H1 (cell line): ENCODE results near the gene MPHOSPH8. TPM values are rescaled to one million over a fixed set of nuclear protein-coding genes. Genes with fewer than 3 reads are reported as not detected.
A peak's percentile ranks its signal among the peaks of the same experiment; 100 is the strongest.

Experiments
- CTCF ChIA-PET: fragments of 300-600 bp; sonication (Branson Sonifier 250); formaldehyde crosslinking; loops from one replicate; lab custom pipeline; 2021; ENCODE audit not compliant: partially characterized antibody; lab: Charles Lee
- POLR2A ChIA-PET: fragments of 300-600 bp; sonication (Branson Sonifier 250); formaldehyde crosslinking; loops from one replicate; lab custom pipeline; 2021; ENCODE audit warnings: inconsistent platforms; ENCODE audit not compliant: partially characterized antibody; lab: Charles Lee
- DNase-seq, 2 experiments: peaks; one replicate each; pipeline versions ENCODE4 v3.0.0 to v3.0.0-alpha.2; 2010 to 2022; ENCODE audit warnings: low spot score in 2 of 2, low read depth in 1 of 2, mixed read lengths in 1 of 2
- FAIRE-seq: peaks from 2 replicates; lab custom pipeline; 2011; peaks lifted over from hg19 to GRCh38; lab: Jason Lieb, UNC
- H2AFZ ChIP-seq: 2 replicates; pipeline ENCODE4 v1.8.1; 2012; ENCODE audit warnings: low read length, inconsistent platforms
- H2AK5ac ChIP-seq: 2 replicates; pipeline ENCODE4 v1.6.1; 2013; ENCODE audit warnings: low read depth, low read length
- H2BK120ac ChIP-seq: replicated peaks from 2 replicates; pipeline ENCODE3; 2013; ENCODE audit warnings: low read depth, low read length, inconsistent platforms
- H2BK12ac ChIP-seq: 2 replicates; pipeline ENCODE4 v1.6.1; 2013; ENCODE audit warnings: low read depth, low read length
- H2BK15ac ChIP-seq: 2 replicates; pipeline ENCODE4 v1.6.1; 2013; ENCODE audit warnings: low read length
- H2BK20ac ChIP-seq: 2 replicates; pipeline ENCODE4 v1.6.1; 2013; ENCODE audit warnings: low read length
- H2BK5ac ChIP-seq: 2 replicates; pipeline ENCODE4 v1.6.1; 2013; ENCODE audit warnings: low read depth, low read length
- H3K14ac ChIP-seq: 2 replicates; pipeline ENCODE4 v1.6.1; 2013; ENCODE audit warnings: inconsistent platforms; ENCODE audit not compliant: insufficient read length
- H3K18ac ChIP-seq: 2 replicates; pipeline ENCODE4 v1.6.1; 2013; ENCODE audit warnings: low read length; ENCODE audit errors: extremely low read depth
- H3K23ac ChIP-seq: 2 replicates; pipeline ENCODE4 v1.6.1; 2013; ENCODE audit warnings: inconsistent platforms; ENCODE audit not compliant: insufficient read length
- H3K23me2 ChIP-seq: 2 replicates; pipeline ENCODE4 v1.6.1; 2013; ENCODE audit warnings: low read depth, low read length
- H3K27ac ChIP-seq: 2 replicates; pipeline ENCODE4 v1.6.1; 2011; ENCODE audit warnings: low read depth, low read length, inconsistent platforms
- H3K27me3 ChIP-seq, 4 experiments: replicated peaks in 1 of 4; 1 replicate in 1 of 4; 2 replicates in 3 of 4; pipeline versions ENCODE4 v1.6.1 to v1.8.1; 2011 to 2013; ENCODE audit warnings: low read length in 3 of 4, mild to moderate bottlenecking in 3 of 4, inconsistent platforms in 2 of 4, mixed read lengths in 2 of 4, moderate library complexity in 1 of 4; ENCODE audit not compliant: control insufficient read depth in 3 of 4, insufficient read depth in 3 of 4; ENCODE audit errors: extremely low read depth in 1 of 4
- H3K36me3 ChIP-seq, 4 experiments: 2 replicates each; pipeline versions ENCODE4 v1.6.1 to v1.8.1; 2011 to 2013; ENCODE audit warnings: mild to moderate bottlenecking in 4 of 4, low read length in 3 of 4, moderate library complexity in 2 of 4, control low read depth in 1 of 4, inconsistent platforms in 1 of 4; ENCODE audit not compliant: insufficient read depth in 4 of 4, control insufficient read depth in 2 of 4
- H3K4ac ChIP-seq: replicated peaks from 2 replicates; pipeline ENCODE3; 2013; ENCODE audit warnings: low read length, low read depth, mixed read lengths, inconsistent platforms; ENCODE audit not compliant: insufficient read length
- H3K4me1 ChIP-seq, 4 experiments: replicated peaks in 1 of 4; 1 replicate in 1 of 4; 2 replicates in 3 of 4; pipeline versions ENCODE4 v1.6.1 to v1.8.1; 2011 to 2013; ENCODE audit warnings: low read length in 3 of 4, inconsistent platforms in 2 of 4, mixed read lengths in 1 of 4; ENCODE audit not compliant: insufficient read depth in 4 of 4, control insufficient read depth in 3 of 4
- H3K4me2 ChIP-seq, 2 experiments: 2 replicates each; pipeline versions ENCODE4 v1.6.1 to v1.8.1; 2011 to 2013; ENCODE audit warnings: low read depth in 2 of 2, low read length in 2 of 2, control low read depth in 1 of 2, inconsistent platforms in 1 of 2, mild to moderate bottlenecking in 1 of 2; ENCODE audit not compliant: insufficient read depth in 1 of 2
- H3K4me3 ChIP-seq, 4 experiments: fragments of 200-600, 300-600 bp in 1 of 4; sonication (generic), shearing (Covaris generic), sonication (Bioruptor Twin) in 1 of 4; 2 replicates each; pipeline versions ENCODE4 v1.5.1 to v1.8.1; 2011 to 2016; ENCODE audit warnings: low read length in 4 of 4, low read depth in 3 of 4, control low read depth in 2 of 4, inconsistent platforms in 2 of 4, mild to moderate bottlenecking in 2 of 4, mixed read lengths in 1 of 4, moderate library complexity in 1 of 4; ENCODE audit not compliant: insufficient read depth in 2 of 4; ENCODE audit errors: extremely low read depth in 1 of 4
- H3K56ac ChIP-seq: replicated peaks from 2 replicates; pipeline ENCODE3; 2013; ENCODE audit warnings: low read depth, mild to moderate bottlenecking, mixed read lengths, low read length, inconsistent platforms; ENCODE audit not compliant: insufficient read length
- H3K79me1 ChIP-seq: 2 replicates; pipeline ENCODE4 v1.6.1; 2013; ENCODE audit warnings: low read depth, low read length, control low read depth
- H3K79me2 ChIP-seq, 2 experiments: 2 replicates each; pipeline versions ENCODE4 v1.6.1 to v1.8.1; 2012 to 2013; ENCODE audit warnings: low read length in 2 of 2, mild to moderate bottlenecking in 2 of 2, inconsistent platforms in 1 of 2; ENCODE audit not compliant: insufficient read depth in 2 of 2, control insufficient read depth in 1 of 2
- H3K9ac ChIP-seq, 4 experiments: replicated peaks in 1 of 4; 1 replicate in 1 of 4; 2 replicates in 3 of 4; pipeline versions ENCODE4 v1.6.1 to v1.8.1; 2011 to 2013; ENCODE audit warnings: low read depth in 3 of 4, low read length in 3 of 4, control low read depth in 2 of 4, mild to moderate bottlenecking in 2 of 4, moderate library complexity in 2 of 4, inconsistent platforms in 1 of 4; ENCODE audit errors: extremely low read depth in 1 of 4
- H3K9me3 ChIP-seq, 2 experiments: 2 replicates each; pipeline versions ENCODE4 v1.6.1 to v1.8.1; 2012 to 2013; ENCODE audit warnings: mild to moderate bottlenecking in 2 of 2, moderate library complexity in 2 of 2, control low read depth in 1 of 2, inconsistent platforms in 1 of 2, low read depth in 1 of 2, low read length in 1 of 2, mixed read lengths in 1 of 2; ENCODE audit not compliant: insufficient read depth in 2 of 2
- H4K20me1 ChIP-seq, 2 experiments: replicated peaks in 1 of 2; 2 replicates each; pipeline versions ENCODE3 to v1.8.1; 2011 to 2013; ENCODE audit warnings: inconsistent platforms in 2 of 2, low read length in 2 of 2, mild to moderate bottlenecking in 1 of 2; ENCODE audit not compliant: insufficient read depth in 2 of 2, control insufficient read depth in 1 of 2
- H4K5ac ChIP-seq: 2 replicates; pipeline ENCODE4 v1.6.1; 2013; ENCODE audit warnings: low read length, low read depth, mixed read lengths, inconsistent platforms; ENCODE audit not compliant: insufficient read length
- H4K8ac ChIP-seq: 2 replicates; pipeline ENCODE4 v1.8.0; 2013; ENCODE audit warnings: mild to moderate bottlenecking, moderate library complexity, low read length, inconsistent platforms; ENCODE audit not compliant: insufficient read depth; ENCODE audit errors: extremely low read depth
- H4K91ac ChIP-seq: replicated peaks from 2 replicates; pipeline ENCODE3; 2013; ENCODE audit warnings: low read length, mixed read lengths, inconsistent platforms; ENCODE audit not compliant: insufficient read length
- RAD21 ChIP-seq, 2 experiments: IDR thresholded peaks in 1 of 2; conservative IDR thresholded peaks in 1 of 2; 2 replicates each; pipeline ENCODE4 v1.6.1; 2011; ENCODE audit warnings: low read depth in 2 of 2, low read length in 2 of 2, improper control_type of control experiment in 1 of 2, inconsistent platforms in 1 of 2, mild to moderate bottlenecking in 1 of 2, moderate library complexity in 1 of 2
- RXRA ChIP-seq: IDR thresholded peaks from 2 replicates; pipeline ENCODE4 v1.6.1; 2011; ENCODE audit warnings: low read depth, mild to moderate bottlenecking, low read length, moderate library complexity; ENCODE audit not compliant: insufficient read depth
- SIN3A ChIP-seq, 2 experiments: IDR thresholded peaks in 1 of 2; conservative IDR thresholded peaks in 1 of 2; 2 replicates each; pipeline ENCODE4 v1.6.1; 2011 to 2012; ENCODE audit warnings: low read length in 2 of 2, improper control_type of control experiment in 1 of 2, low read depth in 1 of 2, mild to moderate bottlenecking in 1 of 2
- WGBS, 2 experiments: shearing (Covaris generic) in 1 of 2; methylation state at CpG; one replicate each; pipeline versions ENCODE4 v1.1.6 to v1.1.7; 2013 to 2015; ENCODE audit warnings: low lambda C conversion rate in 2 of 2, mixed read lengths in 2 of 2, inconsistent platforms in 1 of 2, low coverage in 1 of 2, missing lambda C conversion rate in 1 of 2; ENCODE audit not compliant: insufficient replicate concordance in 2 of 2, insufficient coverage in 1 of 2, insufficient read length in 1 of 2; ENCODE audit errors: extremely low coverage in 1 of 2, missing lambda C conversion rate in 1 of 2; 5-methylcytosine and 5-hydroxymethylcytosine counted together
- polyA plus RNA-seq, 7 experiments: library from polyadenylated mRNA; depleted of rRNA in 3 of 7; stranded (reverse) in 5 of 7; unstranded in 2 of 7; fragments of >200 nt in 5 of 7; fragments of 200-250 nt in 2 of 7; gene quantifications; 1 replicate in 5 of 7; 2 replicates in 1 of 7; 4 replicates in 1 of 7; pipeline versions ENCODE4 v1.2.1 to v1.2.3, GENCODE V29; 2011 to 2013; ENCODE audit warnings: missing spikeins in 2 of 7, mixed read lengths in 2 of 7
- total RNA-seq: library from RNA; stranded (reverse); fragmentation: NEBNext Ultra II Directional; extraction: Animal tissue kit (Norgen Biotek cat#: 25700); gene quantifications from 2 replicates; pipeline ENCODE4 v1.2.1, GENCODE V29; 2021

MPHOSPH8 gene
- total and polyA plus RNA-seq, 2 of the 8 experiments (the other 6 are each of a cell fraction or from before 2014, with no cell fraction given), result 8.3 to 20.5 TPM

GRCh38 chr13:19665427-19665859 is 32.0 kb downstream of the MPHOSPH8 start:
- 88% methylated on average over 14 of the region's 14 CpGs; no CpG with 5 or more reads in 1 of the 2 experiments for WGBS, 2 experiments
- H3K56ac ChIP-seq, result no peak overlapping the region
- H2BK120ac ChIP-seq, result no peak overlapping the region
- H3K27ac ChIP-seq, result no peak overlapping the region
- no peak overlapping the region for H3K4me2 ChIP-seq
- no peak for DNase-seq
- H2BK12ac ChIP-seq, result no peak overlapping the region
- H3K4me1 ChIP-seq, result no peaks in the 10 kb centered on the region; a peak in 1 of 7 replicates
- H2BK5ac ChIP-seq, result no peak overlapping the region
- H4K91ac ChIP-seq, result no peak overlapping the region
- CTCF ChIA-PET, result interaction anchor here (0.8 kb wide), 1 partner anchor 32 kb away, joined by 3 read pairs; the partner anchor contains the start of gene MPHOSPH8
- H3K4ac ChIP-seq, result no peak overlapping the region
- no peak overlapping the region for H3K14ac ChIP-seq
- POLR2A ChIA-PET, result interaction anchor here (1.5 kb wide), 1 partner anchor 111 kb away, joined by 3 read pairs; no protein-coding TSS in a partner anchor
- H3K9me3 ChIP-seq, result no peaks in the 10 kb centered on the region
- H3K23me2 ChIP-seq, result no peaks in the 10 kb centered on the region
- no peak overlapping the region for H2BK20ac ChIP-seq
- no peak overlapping the region for H3K23ac ChIP-seq
- H3K36me3 ChIP-seq, result peaks cover 0 to 27% (median 15%) of the 10 kb centered on the region in 4 experiments; a peak in 4 of 8 replicates
- TF ChIP-seq RAD21 (IDR thresholded peaks at IDR 0.05 in 1 of 2, conservative IDR thresholded peaks at IDR 0.05 in 1 of 2; ENCODE audit: low read depth in 2 of 2, low read length in 2 of 2) (peak in 1 of 2 experiments; percentile 14; a peak in 1 of 4 replicates), SIN3A (conservative IDR thresholded peaks at IDR 0.05 in 1 of 2, IDR thresholded peaks at IDR 0.05 in 1 of 2; ENCODE audit: low read depth in 1 of 2, low read length in 2 of 2) (no peak), RXRA (no peak)
- TF ChIP-seq, all 59 proteins: peak for 1
- H2BK15ac ChIP-seq, result no peak overlapping the region
- H2AK5ac ChIP-seq, result no peak overlapping the region
- no peak overlapping the region for H3K18ac ChIP-seq
- H3K4me3 ChIP-seq, result no peak overlapping the region
- H3K27me3 ChIP-seq, result no peaks in the 10 kb centered on the region
- no peak overlapping the region for H4K8ac ChIP-seq
- no peaks in the 10 kb centered on the region for H3K79me1 ChIP-seq
- no peak for FAIRE-seq
- H4K5ac ChIP-seq, result no peak overlapping the region
- no peak overlapping the region for H3K9ac ChIP-seq
- peaks cover 0 to 7% of the 10 kb centered on the region in 2 experiments for H4K20me1 ChIP-seq
- H3K79me2 ChIP-seq, result no peaks in the 10 kb centered on the region
- no peak overlapping the region for H2AFZ ChIP-seq
